GM23338 (cell line): ENCODE results near the gene BRSK2. TPM values are rescaled to one million over a fixed set of nuclear protein-coding genes. Genes with fewer than 3 reads are reported as not detected.

Experiments used
- ATAC-seq: fragments of 200-7000 bp; cut with Tn5 transposase; 3 replicates; pipeline ENCODE4 v1.9.1; 2020
- DNase-seq: peaks from one replicate; pipeline ENCODE4 v3.0.0-alpha.2; 2015; ENCODE audit warnings: low spot score
- H2AFZ ChIP-seq: fragments of 200-600 bp; sonication (generic); 2 replicates; pipeline ENCODE4 v1.8.0; 2016; ENCODE audit warnings: antibody characterized with exemption, mild to moderate bottlenecking, moderate library complexity
- H3F3A ChIP-seq: fragments of 200-600 bp; sonication (generic); replicated peaks from 2 replicates; pipeline ENCODE4 v1.8.0; 2017; ENCODE audit warnings: antibody characterized with exemption, mixed run types, low read depth
- H3K27ac ChIP-seq: fragments of 200-600 bp; sonication (generic); 2 replicates; pipeline ENCODE4 v1.6.1; 2016; ENCODE audit warnings: low read depth
- H3K27me3 ChIP-seq: fragments of 200-600 bp; sonication (generic); 2 replicates; pipeline ENCODE4 v1.8.0; 2016; ENCODE audit warnings: mild to moderate bottlenecking, mixed run types, moderate library complexity; ENCODE audit not compliant: insufficient read depth
- H3K36me3 ChIP-seq: fragments of 200-600 bp; sonication (generic); 2 replicates; pipeline ENCODE4 v1.8.0; 2016; ENCODE audit warnings: mild to moderate bottlenecking; ENCODE audit not compliant: insufficient read depth
- H3K4me1 ChIP-seq: fragments of 200-600 bp; sonication (generic); 2 replicates; pipeline ENCODE4 v1.8.0; 2016; ENCODE audit warnings: mild to moderate bottlenecking, moderate library complexity; ENCODE audit not compliant: insufficient read depth
- H3K4me2 ChIP-seq: fragments of 200-600 bp; sonication (generic); 2 replicates; pipeline ENCODE4 v1.7.1; 2017; ENCODE audit warnings: mixed run types
- H3K4me3 ChIP-seq: fragments of 200-600 bp; sonication (generic); 2 replicates; pipeline ENCODE4 v1.6.1; 2016; ENCODE audit warnings: mixed run types
- H3K79me2 ChIP-seq: fragments of 200-600 bp; sonication (generic); replicated peaks from 2 replicates; pipeline ENCODE4 v1.8.0; 2017; ENCODE audit warnings: mild to moderate bottlenecking; ENCODE audit not compliant: insufficient read depth
- H3K9me2 ChIP-seq: fragments of 200-600 bp; sonication (generic); 2 replicates; pipeline ENCODE4 v1.8.0; 2017; ENCODE audit not compliant: insufficient read depth
- H4K20me1 ChIP-seq: fragments of 200-600 bp; sonication (generic); replicated peaks from 2 replicates; pipeline ENCODE4 v1.8.0; 2017; ENCODE audit warnings: mild to moderate bottlenecking; ENCODE audit not compliant: insufficient read depth
- H3K27ac Mint-ChIP-seq: 2 replicates; pipeline ENCODE4 v1.8.0; 2020; ENCODE audit warnings: inconsistent platforms, mild to moderate bottlenecking, moderate library complexity, mixed read lengths
- H3K27me3 Mint-ChIP-seq: 3 replicates; pipeline ENCODE4 v1.8.0; 2022; ENCODE audit warnings: low read depth, mild to moderate bottlenecking, moderate library complexity, mixed read lengths, inconsistent platforms; ENCODE audit not compliant: insufficient read depth, poor library complexity
- H3K36me3 Mint-ChIP-seq: 3 replicates; pipeline ENCODE4 v1.8.0; 2021; ENCODE audit warnings: low read depth, mild to moderate bottlenecking, inconsistent platforms, moderate library complexity, mixed read lengths
- H3K4me1 Mint-ChIP-seq: 3 replicates; pipeline ENCODE4 v1.8.0; 2020; ENCODE audit warnings: mild to moderate bottlenecking, inconsistent platforms, mixed read lengths
- H3K4me3 Mint-ChIP-seq: 3 replicates; pipeline ENCODE4 v1.8.0; 2021; ENCODE audit warnings: moderate library complexity, mild to moderate bottlenecking, inconsistent platforms, mixed read lengths
- H3K9me3 Mint-ChIP-seq: 3 replicates; pipeline ENCODE4 v1.8.0; 2020; ENCODE audit warnings: moderate library complexity, mild to moderate bottlenecking, inconsistent platforms, mixed read lengths
- CREB1 ChIP-seq: fragments of 250-450 bp; sonication (Bioruptor Pico); IDR thresholded peaks from 2 replicates; pipeline ENCODE4 v1.5.0; 2020; ENCODE audit warnings: low read depth, mild to moderate bottlenecking, moderate library complexity
- EZH2 ChIP-seq: fragments of 200-600 bp; sonication (generic); IDR thresholded peaks from one replicate; pipeline ENCODE4 v1.8.0; 2017; ENCODE audit warnings: antibody characterized with exemption, mild to moderate bottlenecking, low read depth; ENCODE audit not compliant: unreplicated experiment
- EZH2phosphoT487 ChIP-seq: fragments of 200-600 bp; sonication (generic); IDR thresholded peaks from one replicate; pipeline ENCODE4 v1.8.1; 2018; ENCODE audit warnings: antibody characterized with exemption; ENCODE audit not compliant: unreplicated experiment
- JUNB ChIP-seq: IDR thresholded peaks from one replicate; pipeline ENCODE4 v1.6.1; 2016; ENCODE audit warnings: antibody characterized with exemption; ENCODE audit not compliant: unreplicated experiment
- NANOG ChIP-seq: IDR thresholded peaks from 2 replicates; pipeline ENCODE4 v1.6.1; 2016; ENCODE audit warnings: antibody characterized with exemption, borderline replicate concordance
- POLR2AphosphoS5 ChIP-seq: IDR thresholded peaks from 2 replicates; pipeline ENCODE4 v1.6.1; 2016; ENCODE audit warnings: antibody characterized with exemption, low read depth
- STAT1 ChIP-seq: IDR thresholded peaks from one replicate; pipeline ENCODE4 v1.6.1; 2016; ENCODE audit warnings: antibody characterized with exemption; ENCODE audit not compliant: unreplicated experiment
- ZNF114 ChIP-seq: fragments of 250-450 bp; sonication (Bioruptor Pico); IDR thresholded peaks from 2 replicates; pipeline ENCODE4 v1.5.0; 2020; ENCODE audit warnings: mild to moderate bottlenecking, moderate library complexity
- ZNF331 ChIP-seq: fragments of 250-450 bp; sonication (Bioruptor Pico); IDR thresholded peaks from 2 replicates; pipeline ENCODE4 v1.5.0; 2020; ENCODE audit warnings: low read depth, mild to moderate bottlenecking, moderate library complexity
- polyA plus RNA-seq: library from polyadenylated mRNA; unstranded; fragments of >200 nt; fragmentation: Nextera tagmentation; extraction: Ambion mirVana; gene quantifications from 2 replicates; pipeline ENCODE4 v1.2.1, GENCODE V29; 2016
- total RNA-seq: library from RNA; depleted of rRNA; stranded (reverse); fragments of >200 nt; shearing (Covaris generic); gene quantifications from 2 replicates; pipeline ENCODE4 v1.2.3, GENCODE V29; 2014
- TF ChIP-seq, protein P1 (sequence below): IDR thresholded peaks from one replicate; pipeline ENCODE4 v1.6.1; 2018; ENCODE audit warnings: antibody characterized with exemption; ENCODE audit not compliant: unreplicated experiment
- TF ChIP-seq, protein P2 (sequence below): fragments of 250-450 bp; sonication (Bioruptor Pico); IDR thresholded peaks from 2 replicates; pipeline ENCODE4 v1.5.0; 2020; ENCODE audit warnings: mild to moderate bottlenecking, moderate library complexity
- TF ChIP-seq, protein P3 (sequence below), 2 experiments: fragments of 200-600 bp in 1 of 2; sonication (generic) in 1 of 2; conservative IDR thresholded peaks; 2 replicates each; pipeline versions ENCODE4 v1.5.1 to v1.6.1; 2016 to 2017; ENCODE audit warnings: antibody characterized with exemption in 2 of 2, low read depth in 2 of 2, mild to moderate bottlenecking in 2 of 2, moderate library complexity in 1 of 2
- TF ChIP-seq, protein P4 (sequence below): IDR thresholded peaks from 2 replicates; pipeline ENCODE4 v1.6.1; 2016; ENCODE audit warnings: antibody characterized with exemption

BRSK2 gene
- total and polyA plus RNA-seq, 2 experiments from 2014 or later = 7.2 to 20.3 TPM

DNA sequence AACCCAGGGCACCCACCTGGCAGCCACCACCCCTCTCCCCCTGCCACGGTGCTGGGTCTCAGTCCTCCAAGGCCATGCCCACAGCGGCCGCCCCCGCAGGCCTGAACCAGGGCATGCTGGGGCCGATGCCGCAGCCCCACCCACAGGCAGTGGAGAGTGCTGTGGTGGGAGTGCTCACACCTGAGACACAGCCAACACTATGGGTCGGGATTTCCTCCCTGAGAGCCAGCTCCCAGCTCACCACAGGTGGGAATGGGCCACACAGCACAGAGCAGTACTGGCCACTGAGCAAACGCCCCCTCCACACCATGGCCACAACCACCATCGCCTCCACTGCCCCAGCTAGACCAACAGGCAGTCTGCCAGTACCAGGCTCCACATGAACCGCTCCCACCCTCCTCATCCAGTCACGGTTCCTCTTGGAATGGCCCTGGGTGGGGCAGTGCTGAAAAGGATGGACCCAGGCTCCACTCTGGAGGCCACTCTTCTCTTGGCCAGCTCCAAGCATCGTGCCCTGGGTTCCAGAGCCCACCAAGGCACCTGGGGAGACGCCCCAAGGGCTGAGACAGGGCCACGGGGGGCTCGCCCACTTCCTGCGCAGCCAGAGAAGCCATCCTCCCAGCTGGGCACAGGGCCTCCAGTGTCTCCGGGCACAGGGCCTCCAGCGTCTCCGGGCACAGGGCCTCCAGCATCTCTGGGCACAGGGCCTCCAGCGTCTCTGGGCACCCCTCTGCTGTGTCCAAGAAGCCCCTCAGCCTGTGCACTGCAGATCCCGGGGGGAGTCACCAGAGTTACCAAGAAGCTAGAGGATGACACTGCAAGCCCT lies 82.7 kb downstream of the BRSK2 start:
- Histone ChIP-seq H3K4me3 (no peak overlapping the region), H3K27ac (no peak overlapping the region), H3K9me2 (no peaks in the 10 kb centered on the region), H3K36me3 (no peaks in the 10 kb centered on the region), H3F3A (no peaks in the 10 kb centered on the region), H3K79me2 (no peaks in the 10 kb centered on the region), H4K20me1 (peaks cover 7% of the 10 kb centered on the region), H3K27me3 (no peaks in the 10 kb centered on the region), H3K4me2 (no peak overlapping the region), H3K4me1 (no peaks in the 10 kb centered on the region), H2AFZ (no peak overlapping the region)
- TF ChIP-seq ZNF114 (CRISPR knock-in tag) (no peak), EZH2 (no peak), POLR2AphosphoS5 (no peak), NANOG (no peak), JUNB (no peak), STAT1 (no peak), ZNF331 (no peak), CREB1 (CRISPR knock-in tag) (no peak), EZH2phosphoT487 (no peak)
- TF ChIP-seq, protein P1, sequence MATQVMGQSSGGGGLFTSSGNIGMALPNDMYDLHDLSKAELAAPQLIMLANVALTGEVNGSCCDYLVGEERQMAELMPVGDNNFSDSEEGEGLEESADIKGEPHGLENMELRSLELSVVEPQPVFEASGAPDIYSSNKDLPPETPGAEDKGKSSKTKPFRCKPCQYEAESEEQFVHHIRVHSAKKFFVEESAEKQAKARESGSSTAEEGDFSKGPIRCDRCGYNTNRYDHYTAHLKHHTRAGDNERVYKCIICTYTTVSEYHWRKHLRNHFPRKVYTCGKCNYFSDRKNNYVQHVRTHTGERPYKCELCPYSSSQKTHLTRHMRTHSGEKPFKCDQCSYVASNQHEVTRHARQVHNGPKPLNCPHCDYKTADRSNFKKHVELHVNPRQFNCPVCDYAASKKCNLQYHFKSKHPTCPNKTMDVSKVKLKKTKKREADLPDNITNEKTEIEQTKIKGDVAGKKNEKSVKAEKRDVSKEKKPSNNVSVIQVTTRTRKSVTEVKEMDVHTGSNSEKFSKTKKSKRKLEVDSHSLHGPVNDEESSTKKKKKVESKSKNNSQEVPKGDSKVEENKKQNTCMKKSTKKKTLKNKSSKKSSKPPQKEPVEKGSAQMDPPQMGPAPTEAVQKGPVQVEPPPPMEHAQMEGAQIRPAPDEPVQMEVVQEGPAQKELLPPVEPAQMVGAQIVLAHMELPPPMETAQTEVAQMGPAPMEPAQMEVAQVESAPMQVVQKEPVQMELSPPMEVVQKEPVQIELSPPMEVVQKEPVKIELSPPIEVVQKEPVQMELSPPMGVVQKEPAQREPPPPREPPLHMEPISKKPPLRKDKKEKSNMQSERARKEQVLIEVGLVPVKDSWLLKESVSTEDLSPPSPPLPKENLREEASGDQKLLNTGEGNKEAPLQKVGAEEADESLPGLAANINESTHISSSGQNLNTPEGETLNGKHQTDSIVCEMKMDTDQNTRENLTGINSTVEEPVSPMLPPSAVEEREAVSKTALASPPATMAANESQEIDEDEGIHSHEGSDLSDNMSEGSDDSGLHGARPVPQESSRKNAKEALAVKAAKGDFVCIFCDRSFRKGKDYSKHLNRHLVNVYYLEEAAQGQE = no peak
- TF ChIP-seq, protein P2, sequence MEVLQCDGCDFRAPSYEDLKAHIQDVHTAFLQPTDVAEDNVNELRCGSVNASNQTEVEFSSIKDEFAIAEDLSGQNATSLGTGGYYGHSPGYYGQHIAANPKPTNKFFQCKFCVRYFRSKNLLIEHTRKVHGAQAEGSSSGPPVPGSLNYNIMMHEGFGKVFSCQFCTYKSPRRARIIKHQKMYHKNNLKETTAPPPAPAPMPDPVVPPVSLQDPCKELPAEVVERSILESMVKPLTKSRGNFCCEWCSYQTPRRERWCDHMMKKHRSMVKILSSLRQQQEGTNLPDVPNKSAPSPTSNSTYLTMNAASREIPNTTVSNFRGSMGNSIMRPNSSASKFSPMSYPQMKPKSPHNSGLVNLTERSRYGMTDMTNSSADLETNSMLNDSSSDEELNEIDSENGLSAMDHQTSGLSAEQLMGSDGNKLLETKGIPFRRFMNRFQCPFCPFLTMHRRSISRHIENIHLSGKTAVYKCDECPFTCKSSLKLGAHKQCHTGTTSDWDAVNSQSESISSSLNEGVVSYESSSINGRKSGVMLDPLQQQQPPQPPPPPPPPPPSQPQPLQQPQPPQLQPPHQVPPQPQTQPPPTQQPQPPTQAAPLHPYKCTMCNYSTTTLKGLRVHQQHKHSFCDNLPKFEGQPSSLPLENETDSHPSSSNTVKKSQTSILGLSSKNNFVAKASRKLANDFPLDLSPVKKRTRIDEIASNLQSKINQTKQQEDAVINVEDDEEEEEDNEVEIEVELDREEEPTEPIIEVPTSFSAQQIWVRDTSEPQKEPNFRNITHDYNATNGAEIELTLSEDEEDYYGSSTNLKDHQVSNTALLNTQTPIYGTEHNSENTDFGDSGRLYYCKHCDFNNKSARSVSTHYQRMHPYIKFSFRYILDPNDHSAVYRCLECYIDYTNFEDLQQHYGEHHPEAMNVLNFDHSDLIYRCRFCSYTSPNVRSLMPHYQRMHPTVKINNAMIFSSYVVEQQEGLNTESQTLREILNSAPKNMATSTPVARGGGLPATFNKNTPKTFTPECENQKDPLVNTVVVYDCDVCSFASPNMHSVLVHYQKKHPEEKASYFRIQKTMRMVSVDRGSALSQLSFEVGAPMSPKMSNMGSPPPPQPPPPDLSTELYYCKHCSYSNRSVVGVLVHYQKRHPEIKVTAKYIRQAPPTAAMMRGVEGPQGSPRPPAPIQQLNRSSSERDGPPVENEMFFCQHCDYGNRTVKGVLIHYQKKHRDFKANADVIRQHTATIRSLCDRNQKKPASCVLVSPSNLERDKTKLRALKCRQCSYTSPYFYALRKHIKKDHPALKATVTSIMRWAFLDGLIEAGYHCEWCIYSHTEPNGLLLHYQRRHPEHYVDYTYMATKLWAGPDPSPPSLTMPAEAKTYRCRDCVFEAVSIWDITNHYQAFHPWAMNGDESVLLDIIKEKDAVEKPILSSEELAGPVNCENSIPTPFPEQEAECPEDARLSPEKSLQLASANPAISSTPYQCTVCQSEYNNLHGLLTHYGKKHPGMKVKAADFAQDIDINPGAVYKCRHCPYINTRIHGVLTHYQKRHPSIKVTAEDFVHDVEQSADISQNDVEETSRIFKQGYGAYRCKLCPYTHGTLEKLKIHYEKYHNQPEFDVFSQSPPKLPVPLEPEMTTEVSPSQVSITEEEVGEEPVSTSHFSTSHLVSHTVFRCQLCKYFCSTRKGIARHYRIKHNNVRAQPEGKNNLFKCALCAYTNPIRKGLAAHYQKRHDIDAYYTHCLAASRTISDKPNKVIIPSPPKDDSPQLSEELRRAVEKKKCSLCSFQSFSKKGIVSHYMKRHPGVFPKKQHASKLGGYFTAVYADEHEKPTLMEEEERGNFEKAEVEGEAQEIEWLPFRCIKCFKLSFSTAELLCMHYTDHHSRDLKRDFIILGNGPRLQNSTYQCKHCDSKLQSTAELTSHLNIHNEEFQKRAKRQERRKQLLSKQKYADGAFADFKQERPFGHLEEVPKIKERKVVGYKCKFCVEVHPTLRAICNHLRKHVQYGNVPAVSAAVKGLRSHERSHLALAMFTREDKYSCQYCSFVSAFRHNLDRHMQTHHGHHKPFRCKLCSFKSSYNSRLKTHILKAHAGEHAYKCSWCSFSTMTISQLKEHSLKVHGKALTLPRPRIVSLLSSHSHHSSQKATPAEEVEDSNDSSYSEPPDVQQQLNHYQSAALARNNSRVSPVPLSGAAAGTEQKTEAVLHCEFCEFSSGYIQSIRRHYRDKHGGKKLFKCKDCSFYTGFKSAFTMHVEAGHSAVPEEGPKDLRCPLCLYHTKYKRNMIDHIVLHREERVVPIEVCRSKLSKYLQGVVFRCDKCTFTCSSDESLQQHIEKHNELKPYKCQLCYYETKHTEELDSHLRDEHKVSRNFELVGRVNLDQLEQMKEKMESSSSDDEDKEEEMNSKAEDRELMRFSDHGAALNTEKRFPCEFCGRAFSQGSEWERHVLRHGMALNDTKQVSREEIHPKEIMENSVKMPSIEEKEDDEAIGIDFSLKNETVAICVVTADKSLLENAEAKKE (CRISPR knock-in tag) = no peak
- TF ChIP-seq, protein P3, sequence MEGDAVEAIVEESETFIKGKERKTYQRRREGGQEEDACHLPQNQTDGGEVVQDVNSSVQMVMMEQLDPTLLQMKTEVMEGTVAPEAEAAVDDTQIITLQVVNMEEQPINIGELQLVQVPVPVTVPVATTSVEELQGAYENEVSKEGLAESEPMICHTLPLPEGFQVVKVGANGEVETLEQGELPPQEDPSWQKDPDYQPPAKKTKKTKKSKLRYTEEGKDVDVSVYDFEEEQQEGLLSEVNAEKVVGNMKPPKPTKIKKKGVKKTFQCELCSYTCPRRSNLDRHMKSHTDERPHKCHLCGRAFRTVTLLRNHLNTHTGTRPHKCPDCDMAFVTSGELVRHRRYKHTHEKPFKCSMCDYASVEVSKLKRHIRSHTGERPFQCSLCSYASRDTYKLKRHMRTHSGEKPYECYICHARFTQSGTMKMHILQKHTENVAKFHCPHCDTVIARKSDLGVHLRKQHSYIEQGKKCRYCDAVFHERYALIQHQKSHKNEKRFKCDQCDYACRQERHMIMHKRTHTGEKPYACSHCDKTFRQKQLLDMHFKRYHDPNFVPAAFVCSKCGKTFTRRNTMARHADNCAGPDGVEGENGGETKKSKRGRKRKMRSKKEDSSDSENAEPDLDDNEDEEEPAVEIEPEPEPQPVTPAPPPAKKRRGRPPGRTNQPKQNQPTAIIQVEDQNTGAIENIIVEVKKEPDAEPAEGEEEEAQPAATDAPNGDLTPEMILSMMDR (conservative IDR thresholded peaks at IDR 0.05; ENCODE audit: low read depth in 2 of 2) = no peak
- TF ChIP-seq, protein P4, sequence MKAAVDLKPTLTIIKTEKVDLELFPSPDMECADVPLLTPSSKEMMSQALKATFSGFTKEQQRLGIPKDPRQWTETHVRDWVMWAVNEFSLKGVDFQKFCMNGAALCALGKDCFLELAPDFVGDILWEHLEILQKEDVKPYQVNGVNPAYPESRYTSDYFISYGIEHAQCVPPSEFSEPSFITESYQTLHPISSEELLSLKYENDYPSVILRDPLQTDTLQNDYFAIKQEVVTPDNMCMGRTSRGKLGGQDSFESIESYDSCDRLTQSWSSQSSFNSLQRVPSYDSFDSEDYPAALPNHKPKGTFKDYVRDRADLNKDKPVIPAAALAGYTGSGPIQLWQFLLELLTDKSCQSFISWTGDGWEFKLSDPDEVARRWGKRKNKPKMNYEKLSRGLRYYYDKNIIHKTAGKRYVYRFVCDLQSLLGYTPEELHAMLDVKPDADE = no peak
- no peaks in the 10 kb centered on the region for H3K9me3 Mint-ChIP-seq
- H3K4me1 Mint-ChIP-seq = no peaks in the 10 kb centered on the region; the same call in 2 of the 3 replicates
- ATAC-seq (no peak), DNase-seq (no peak)
- no peak overlapping the region for H3K4me3 Mint-ChIP-seq
- H3K27me3 Mint-ChIP-seq = peaks cover 4% of the 10 kb centered on the region
- H3K27ac Mint-ChIP-seq = no peak overlapping the region
- no peaks in the 10 kb centered on the region for H3K36me3 Mint-ChIP-seq
